GM20000 (cell line): Measurements from ENCODE around the gene MYOG.

Source experiments
- DNase-seq: peaks from one replicate; pipeline ENCODE4 v3.0.0; 2012; ENCODE audit warnings: low spot score
- TF ChIP-seq, protein P1 (sequence below): IDR thresholded peaks from 2 replicates; pipeline ENCODE4 v1.5.1; 2012; ENCODE audit warnings: mild to moderate bottlenecking, control low read depth; ENCODE audit errors: extremely low read depth, missing control alignments

The MYOG gene

GRCh38 chr1:203073469-203073868, 12.3 kb downstream of the MYOG start:
- no peak for DNase-seq
- TF ChIP-seq, protein P1, sequence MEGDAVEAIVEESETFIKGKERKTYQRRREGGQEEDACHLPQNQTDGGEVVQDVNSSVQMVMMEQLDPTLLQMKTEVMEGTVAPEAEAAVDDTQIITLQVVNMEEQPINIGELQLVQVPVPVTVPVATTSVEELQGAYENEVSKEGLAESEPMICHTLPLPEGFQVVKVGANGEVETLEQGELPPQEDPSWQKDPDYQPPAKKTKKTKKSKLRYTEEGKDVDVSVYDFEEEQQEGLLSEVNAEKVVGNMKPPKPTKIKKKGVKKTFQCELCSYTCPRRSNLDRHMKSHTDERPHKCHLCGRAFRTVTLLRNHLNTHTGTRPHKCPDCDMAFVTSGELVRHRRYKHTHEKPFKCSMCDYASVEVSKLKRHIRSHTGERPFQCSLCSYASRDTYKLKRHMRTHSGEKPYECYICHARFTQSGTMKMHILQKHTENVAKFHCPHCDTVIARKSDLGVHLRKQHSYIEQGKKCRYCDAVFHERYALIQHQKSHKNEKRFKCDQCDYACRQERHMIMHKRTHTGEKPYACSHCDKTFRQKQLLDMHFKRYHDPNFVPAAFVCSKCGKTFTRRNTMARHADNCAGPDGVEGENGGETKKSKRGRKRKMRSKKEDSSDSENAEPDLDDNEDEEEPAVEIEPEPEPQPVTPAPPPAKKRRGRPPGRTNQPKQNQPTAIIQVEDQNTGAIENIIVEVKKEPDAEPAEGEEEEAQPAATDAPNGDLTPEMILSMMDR, result no peak

DNA sequence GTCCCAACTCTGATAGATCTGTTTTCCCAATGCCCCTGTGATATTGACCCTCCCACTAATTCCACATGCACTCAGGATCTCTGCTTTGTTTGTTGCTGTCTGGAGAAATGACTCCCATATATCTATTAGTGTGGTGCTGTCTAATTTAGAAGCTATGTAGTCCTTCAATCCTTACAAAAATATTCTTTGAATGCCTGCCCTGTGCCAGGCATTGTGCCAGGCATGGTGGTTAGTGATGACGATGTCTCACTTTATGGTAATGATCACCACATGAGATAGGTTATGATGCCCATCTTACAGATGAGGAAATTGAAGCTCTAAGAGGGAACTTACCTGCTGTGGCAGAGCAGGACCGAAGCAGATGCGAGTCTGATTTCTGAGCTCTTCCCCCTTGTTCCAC, 12.9 kb downstream of the MYOG start:
- DNase-seq, result no peak
- TF ChIP-seq, protein P1, result no peak

DNA sequence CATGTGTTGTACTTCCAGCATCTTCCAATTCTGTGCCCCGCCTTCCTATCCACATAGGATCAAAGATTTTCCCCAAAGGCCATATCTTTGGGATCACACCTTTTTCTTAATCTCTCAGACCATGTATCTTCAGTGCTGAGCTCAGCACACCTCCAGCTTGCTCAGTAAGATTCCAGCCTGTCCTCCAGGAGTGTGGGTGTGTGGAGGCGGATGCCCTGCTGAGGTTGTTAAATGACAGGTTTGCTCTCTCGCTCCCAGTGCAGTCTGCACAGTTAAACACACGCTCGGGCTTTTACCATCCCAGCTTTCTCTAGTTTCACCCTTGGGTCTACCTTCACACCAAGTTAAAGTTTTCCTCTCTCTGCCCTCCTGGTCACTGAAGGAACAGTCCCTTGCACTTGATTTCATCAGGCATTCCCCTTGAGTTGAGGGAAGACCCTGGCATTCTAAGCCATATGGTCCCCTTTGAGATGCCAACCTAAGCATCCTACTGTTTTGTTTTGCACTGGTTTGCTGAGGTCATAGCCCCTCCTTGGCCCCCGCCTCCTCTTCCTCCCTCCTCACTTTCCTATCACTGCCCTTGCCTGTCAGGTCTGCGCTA, 13.7 kb downstream of the MYOG start:
- no peak for DNase-seq
- TF ChIP-seq, protein P1, result no peak

DNA sequence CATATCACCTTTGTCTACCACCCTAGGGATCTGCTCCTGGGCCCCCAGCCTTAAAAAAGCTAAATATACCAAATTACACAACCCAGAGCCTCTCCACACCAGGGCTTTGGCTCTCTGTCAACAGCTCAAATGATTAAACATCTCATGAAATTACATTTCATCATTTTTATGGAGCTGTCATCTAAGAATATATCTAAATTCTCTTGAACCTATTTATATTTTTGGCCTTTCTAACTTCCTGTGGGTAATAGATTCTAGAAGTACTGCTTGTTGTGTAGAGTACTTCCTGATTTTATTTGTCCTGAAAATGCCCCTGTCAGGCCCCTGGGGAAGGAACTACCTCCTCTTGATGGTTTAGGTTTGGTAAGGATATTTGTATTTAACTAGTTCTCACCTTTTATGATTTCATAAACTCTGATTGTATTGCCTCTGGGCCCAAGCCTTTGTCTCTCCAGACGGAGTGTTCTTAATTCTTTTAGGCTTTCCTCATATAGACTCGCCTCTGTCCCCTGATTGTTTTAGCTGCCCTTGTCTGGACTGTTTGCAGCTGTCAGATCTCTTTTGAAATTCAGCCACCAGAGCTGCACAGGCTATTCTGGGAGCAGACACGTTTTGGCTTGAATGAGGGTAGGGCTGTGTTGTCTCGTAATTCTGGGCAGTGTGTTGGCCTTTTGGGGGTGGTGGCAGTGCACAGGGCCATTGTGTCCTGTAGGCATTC, 16.6 kb downstream of the MYOG start:
- TF ChIP-seq, protein P1, result no peak
- no peak for DNase-seq

- TF ChIP-seq, protein P1, result no peak
- no peak for DNase-seq
Measured at GRCh38 chr1:203066965-203067364, 18.8 kb downstream of the MYOG start.

GRCh38 chr1:203065986-203066385, 19.8 kb downstream of the MYOG start:
- TF ChIP-seq, protein P1, result no peak
- DNase-seq, result no peak

- TF ChIP-seq, protein P1, result no peak
Measured at GRCh38 chr1:203065191-203065590, 20.6 kb downstream of the MYOG start.

More at GRCh38 chr1:203065191-203065590, 20.6 kb downstream of the MYOG start:
- DNase-seq, result no peak
